Lung (tissue), 12 donors: ENCODE measurements around the gene CNST. TPM values are rescaled to one million over a fixed set of nuclear protein-coding genes. Genes with fewer than 3 reads are reported as not detected.

Experiments used
- ATAC-seq: fragments of 200-7000 bp; cut with Tn5 transposase; one replicate; pipeline ENCODE4 v1.9.1; 2020; ENCODE audit warnings: moderate number of reproducible peaks; ENCODE audit not compliant: insufficient read depth, low FRiP score
- DNase-seq, 3 donors: peaks; one replicate each; pipeline ENCODE4 v3.0.0-alpha.2; 2013 to 2017
- H3K27ac ChIP-seq, 2 donors: one replicate each; pipeline ENCODE4 v1.5.1; 2013; ENCODE audit warnings: mild to moderate bottlenecking in 2 of 2, moderate library complexity in 2 of 2, control low read depth in 1 of 2, inconsistent platforms in 1 of 2, low read depth in 1 of 2, low read length in 1 of 2
- H3K27me3 ChIP-seq, 3 donors: one replicate each; pipeline ENCODE4 v1.5.1; 2013; ENCODE audit warnings: low read length in 2 of 3; ENCODE audit not compliant: control insufficient read depth in 3 of 3, insufficient read depth in 3 of 3
- H3K36me3 ChIP-seq, 4 donors: one replicate each; pipeline ENCODE4 v1.5.1; 2013; ENCODE audit warnings: low read length in 4 of 4, mild to moderate bottlenecking in 1 of 4, moderate library complexity in 1 of 4; ENCODE audit not compliant: control insufficient read depth in 4 of 4, insufficient read depth in 4 of 4
- H3K4me1 ChIP-seq, 5 donors: one replicate each; pipeline ENCODE4 v1.5.1; 2013; ENCODE audit warnings: low read length in 5 of 5, mild to moderate bottlenecking in 2 of 5, moderate library complexity in 1 of 5; ENCODE audit not compliant: control insufficient read depth in 5 of 5, insufficient read depth in 5 of 5
- H3K4me3 ChIP-seq: one replicate; pipeline ENCODE4 v1.5.1; 2013; ENCODE audit warnings: mild to moderate bottlenecking, control low read depth, moderate library complexity
- H3K9ac ChIP-seq, 2 donors: one replicate each; pipeline ENCODE4 v1.5.1; 2013; ENCODE audit warnings: low read length in 2 of 2, control low read depth in 1 of 2; ENCODE audit not compliant: insufficient read depth in 1 of 2
- H3K9me3 ChIP-seq, 4 donors: one replicate each; pipeline ENCODE4 v1.5.1; 2013; ENCODE audit warnings: low read length in 3 of 4, mild to moderate bottlenecking in 1 of 4, moderate library complexity in 1 of 4; ENCODE audit not compliant: control insufficient read depth in 4 of 4, insufficient read depth in 3 of 4
- WGBS, 2 donors: extraction: QIAGEN DNeasy Blood & Tissue Kit; methylation state at CpG; one replicate each; pipeline ENCODE4 v1.1.7; 2013; 5-methylcytosine and 5-hydroxymethylcytosine counted together
- polyA plus RNA-seq, 2 donors: library from polyadenylated mRNA; stranded (reverse); fragments of 200-250 nt; gene quantifications; one replicate each; pipeline ENCODE4 v1.2.1, GENCODE V29; 2013
- total RNA-seq, 2 donors: library from RNA; depleted of rRNA in 1 of 2; stranded (reverse); fragments of >200 nt in 1 of 2; gene quantifications; one replicate each; pipeline ENCODE4 v1.2.1, GENCODE V29; 2014 to 2021
- TF ChIP-seq, protein P1 (sequence below): IDR thresholded peaks from 2 replicates; pipeline ENCODE4 v1.5.1; 2012; ENCODE audit warnings: mild to moderate bottlenecking; ENCODE audit errors: control extremely low read depth, extremely low read depth
- donor health status: control.
- donor health status: control.
- donor health status: Bipolar disorder and iron deficiency.
- donor health status: healthy.
- donor health status: DM: yes; HTN: yes; CAD: no.

CNST gene
- total and polyA plus RNA-seq, 4 donors = 6.1 to 37.3 (median 17.2) TPM

DNA sequence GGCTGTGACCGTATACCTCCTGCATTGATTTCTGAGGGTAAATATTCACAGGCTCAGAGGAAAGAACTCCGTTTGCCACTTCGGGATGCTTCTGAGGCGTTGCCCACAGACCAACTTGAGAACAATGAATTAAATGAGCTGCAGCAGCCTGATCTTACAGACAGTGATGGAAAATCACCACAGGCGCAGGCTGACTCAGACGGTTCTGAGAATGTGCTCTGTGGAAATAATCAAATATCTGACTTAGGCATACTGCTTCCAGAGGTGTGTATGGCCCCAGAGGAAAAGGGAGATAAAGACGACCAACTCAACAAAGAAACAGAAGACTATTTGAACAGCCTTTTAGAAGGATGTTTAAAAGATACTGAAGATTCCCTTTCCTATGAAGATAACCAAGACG is 81.3 kb downstream of the CNST start:
- ATAC-seq (no peak), DNase-seq (no peak)
- H3K4me1 ChIP-seq = peaks cover 0 to 2% (median 0%) of the 10 kb centered on the region in 5 donors
- WGBS, 2 donors = 90 to 93% methylated on average over 8 of the region's 8 CpGs
- H3K4me3 ChIP-seq = no peak overlapping the region
- no peak overlapping the region for H3K9ac ChIP-seq
- H3K36me3 ChIP-seq = peaks cover 4 to 17% (median 9%) of the 10 kb centered on the region in 4 donors
- H3K9me3 ChIP-seq = no peaks in the 10 kb centered on the region
- TF ChIP-seq, protein P1, sequence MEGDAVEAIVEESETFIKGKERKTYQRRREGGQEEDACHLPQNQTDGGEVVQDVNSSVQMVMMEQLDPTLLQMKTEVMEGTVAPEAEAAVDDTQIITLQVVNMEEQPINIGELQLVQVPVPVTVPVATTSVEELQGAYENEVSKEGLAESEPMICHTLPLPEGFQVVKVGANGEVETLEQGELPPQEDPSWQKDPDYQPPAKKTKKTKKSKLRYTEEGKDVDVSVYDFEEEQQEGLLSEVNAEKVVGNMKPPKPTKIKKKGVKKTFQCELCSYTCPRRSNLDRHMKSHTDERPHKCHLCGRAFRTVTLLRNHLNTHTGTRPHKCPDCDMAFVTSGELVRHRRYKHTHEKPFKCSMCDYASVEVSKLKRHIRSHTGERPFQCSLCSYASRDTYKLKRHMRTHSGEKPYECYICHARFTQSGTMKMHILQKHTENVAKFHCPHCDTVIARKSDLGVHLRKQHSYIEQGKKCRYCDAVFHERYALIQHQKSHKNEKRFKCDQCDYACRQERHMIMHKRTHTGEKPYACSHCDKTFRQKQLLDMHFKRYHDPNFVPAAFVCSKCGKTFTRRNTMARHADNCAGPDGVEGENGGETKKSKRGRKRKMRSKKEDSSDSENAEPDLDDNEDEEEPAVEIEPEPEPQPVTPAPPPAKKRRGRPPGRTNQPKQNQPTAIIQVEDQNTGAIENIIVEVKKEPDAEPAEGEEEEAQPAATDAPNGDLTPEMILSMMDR = no peak
- no peak overlapping the region for H3K27ac ChIP-seq
- no peaks in the 10 kb centered on the region for H3K27me3 ChIP-seq

DNA sequence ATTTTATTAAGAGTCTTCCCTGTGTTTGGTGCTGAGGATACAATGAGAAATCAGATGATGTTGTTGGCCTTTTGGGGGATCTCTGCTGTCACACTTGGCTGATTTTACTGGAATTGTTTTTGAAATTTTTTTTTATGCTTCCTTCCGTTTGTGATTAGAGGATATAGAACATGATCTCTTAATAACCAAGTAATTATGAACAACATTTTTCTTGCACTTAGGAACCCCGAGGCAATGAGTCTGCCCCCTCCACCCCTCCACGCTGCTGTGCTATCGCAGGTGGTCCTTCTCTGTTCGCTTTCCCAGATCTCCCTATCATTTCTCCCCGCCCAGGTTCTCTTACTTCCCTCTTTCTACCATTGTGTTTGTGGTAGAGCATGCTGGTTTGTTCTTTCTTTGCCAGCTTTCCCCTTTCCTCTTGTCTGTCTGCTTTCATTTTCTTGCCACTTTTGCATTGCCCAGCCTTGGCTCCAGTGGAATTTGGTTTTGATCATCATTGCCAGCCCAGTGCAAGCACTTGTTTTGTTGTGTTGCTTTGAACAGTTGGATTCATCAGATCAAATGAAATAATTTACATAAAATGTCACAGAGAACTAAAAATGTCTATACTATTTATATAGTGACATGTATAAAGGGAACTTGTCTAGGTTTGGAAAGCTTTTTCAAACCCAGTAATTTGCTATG is 84.9 kb downstream of the CNST start:
- no peak overlapping the region for H3K9ac ChIP-seq
- no peak overlapping the region for H3K4me3 ChIP-seq
- TF ChIP-seq, protein P1 = no peak
- WGBS, 2 donors = 64% methylated on average over 6 of the region's 6 CpGs
- H3K36me3 ChIP-seq = peaks cover 3 to 13% (median 10%) of the 10 kb centered on the region in 4 donors
- DNase-seq (no peak), ATAC-seq (no peak)
- peaks cover 0 to 5% (median 0%) of the 10 kb centered on the region in 5 donors for H3K4me1 ChIP-seq
- no peak overlapping the region for H3K27ac ChIP-seq
- no peaks in the 10 kb centered on the region for H3K27me3 ChIP-seq
- H3K9me3 ChIP-seq = no peaks in the 10 kb centered on the region

DNA sequence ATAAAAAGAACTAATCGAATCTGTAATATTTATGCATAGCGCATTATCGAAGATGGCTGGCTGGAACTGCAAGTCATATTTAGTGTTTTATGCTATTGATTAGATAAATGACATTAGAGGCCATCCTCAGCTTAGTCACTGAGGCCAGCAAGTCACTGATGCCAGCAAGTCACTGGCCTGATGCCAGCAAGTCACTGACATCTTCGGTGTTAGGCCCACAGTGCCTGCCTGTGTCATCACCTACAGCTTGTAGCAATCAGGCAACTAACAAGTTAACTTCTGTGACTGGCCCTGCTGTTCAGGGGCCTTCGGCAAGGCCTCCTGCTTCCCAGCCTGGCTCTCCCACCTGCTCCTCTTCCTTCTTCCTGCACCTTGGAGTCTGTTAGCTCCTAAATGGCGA is 92.3 kb downstream of the CNST start:
- Histone ChIP-seq H3K4me1 (peaks cover 0 to 2% (median 0%) of the 10 kb centered on the region in 5 donors), H3K27me3 (no peaks in the 10 kb centered on the region), H3K27ac (no peak overlapping the region), H3K9me3 (peaks cover 0 to 2% (median 0%) of the 10 kb centered on the region in 4 donors), H3K36me3 (peaks cover 3 to 14% (median 12%) of the 10 kb centered on the region in 4 donors), H3K9ac (no peak overlapping the region), H3K4me3 (no peak overlapping the region)
- WGBS, 2 donors = 89 to 94% methylated on average over 6 of the region's 6 CpGs
- TF ChIP-seq, protein P1 = no peak
- DNase-seq (no peak), ATAC-seq (no peak)
